Gastroesophageal sphincter (tissue), 4 donors: ENCODE measurements around the gene SEMA4D. TPM values are rescaled to one million over a fixed set of nuclear protein-coding genes. Genes with fewer than 3 reads are reported as not detected.

ENCODE experiments used
- ATAC-seq: fragments of 150-250 bp; one replicate; pipeline ENCODE4 v1.9.1; 2016; ENCODE audit warnings: mild to moderate bottlenecking, moderate library complexity
- H3K27ac ChIP-seq, 4 donors: fragments of 200-600 bp; sonication (generic) in 3 of 4; 1 replicate in 3 of 4; 2 replicates in 1 of 4; pipeline ENCODE4 v1.5.1; 2016 to 2019
- H3K27me3 ChIP-seq: fragments of 200-600 bp; sonication (generic); one replicate; pipeline ENCODE4 v1.5.1; 2019
- H3K36me3 ChIP-seq, 2 donors: fragments of 200-600 bp; sonication (generic); one replicate each; pipeline ENCODE4 v1.5.1; 2019; ENCODE audit warnings: control low read depth in 1 of 2
- H3K4me1 ChIP-seq, 3 donors: fragments of 200-600 bp; sonication (generic); 1 replicate in 2 of 3; 2 replicates in 1 of 3; pipeline ENCODE4 v1.5.1; 2016 to 2019; ENCODE audit warnings: control low read depth in 2 of 3
- H3K4me3 ChIP-seq, 2 donors: fragments of 200-600 bp; sonication (generic); one replicate each; pipeline ENCODE4 v1.5.1; 2019; ENCODE audit warnings: mild to moderate bottlenecking in 1 of 2, moderate library complexity in 1 of 2
- H3K9me3 ChIP-seq, 3 donors: fragments of 200-600 bp; sonication (generic); one replicate each; pipeline ENCODE4 v1.5.1; 2017 to 2019; ENCODE audit warnings: control low read depth in 2 of 3
- EP300 ChIP-seq: sonication (generic); formaldehyde crosslinking; IDR thresholded peaks from one replicate; pipeline ENCODE4 v1.6.1; 2017; ENCODE audit warnings: antibody characterized with exemption, mild to moderate bottlenecking
- POLR2A ChIP-seq, 2 donors: fragments of 450-650 bp; IDR thresholded peaks; one replicate each; pipeline ENCODE4 v1.6.1; 2017; ENCODE audit warnings: antibody characterized with exemption in 2 of 2, mild to moderate bottlenecking in 2 of 2, moderate library complexity in 1 of 2
- POLR2AphosphoS5 ChIP-seq: sonication (generic); formaldehyde crosslinking; IDR thresholded peaks from one replicate; pipeline ENCODE4 v1.6.1; 2017; ENCODE audit warnings: antibody characterized with exemption
- WGBS, 2 donors: methylation state at CpG; one replicate each; pipeline ENCODE4 v1.1.5; 2018; ENCODE audit warnings: low coverage in 1 of 2; 5-methylcytosine and 5-hydroxymethylcytosine counted together
- total RNA-seq, 4 donors: library from RNA; depleted of rRNA; stranded (reverse); fragments of >200 nt; gene quantifications; one replicate each; pipeline ENCODE4 v1.1.0, GENCODE V29; 2016
- TF ChIP-seq, protein P1 (sequence below), 4 experiments: fragments of 200-600 bp in 2 of 4; fragments of 450-650 bp in 2 of 4; sonication (generic) in 1 of 4; IDR thresholded peaks; one replicate each; pipeline ENCODE4 v1.5.1; 2017 to 2019; ENCODE audit warnings: antibody characterized with exemption in 4 of 4, mild to moderate bottlenecking in 2 of 4, moderate library complexity in 2 of 4

Gene SEMA4D
- total RNA-seq, 4 donors from 2014 or later, result 4.4 to 12.0 (median 6.5) TPM

DNA sequence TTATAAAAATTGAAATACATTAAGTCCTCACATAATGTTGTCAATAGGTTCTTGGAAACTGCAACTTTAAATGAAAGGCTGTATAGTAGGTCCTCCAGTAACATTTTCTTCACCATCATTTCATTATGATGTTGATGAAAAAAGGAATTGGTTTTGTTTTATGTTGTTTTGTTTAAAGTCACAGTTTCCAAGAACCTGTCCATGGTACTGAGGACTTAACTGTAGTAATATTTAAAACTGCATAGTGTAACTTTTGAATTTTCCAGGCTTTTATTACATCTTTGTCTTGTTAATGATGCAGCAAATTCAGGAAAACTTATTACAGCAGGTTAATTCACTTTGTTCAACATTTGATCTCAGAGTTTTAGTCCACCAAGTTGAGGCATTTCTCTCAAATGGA is 168.0 kb downstream of the SEMA4D start:
- Histone ChIP-seq H3K4me3 (no peak overlapping the region), H3K36me3 (peaks cover 11 to 95% of the 10 kb centered on the region in 2 donors), H3K4me1 (peaks cover 0 to 11% (median 0%) of the 10 kb centered on the region in 3 donors), H3K27me3 (no peaks in the 10 kb centered on the region), H3K9me3 (no peaks in the 10 kb centered on the region), H3K27ac (no peak overlapping the region)
- TF ChIP-seq POLR2A (IDR thresholded peaks at IDR 0.05) (no peak), POLR2AphosphoS5 (no peak), EP300 (no peak)
- TF ChIP-seq, protein P1, sequence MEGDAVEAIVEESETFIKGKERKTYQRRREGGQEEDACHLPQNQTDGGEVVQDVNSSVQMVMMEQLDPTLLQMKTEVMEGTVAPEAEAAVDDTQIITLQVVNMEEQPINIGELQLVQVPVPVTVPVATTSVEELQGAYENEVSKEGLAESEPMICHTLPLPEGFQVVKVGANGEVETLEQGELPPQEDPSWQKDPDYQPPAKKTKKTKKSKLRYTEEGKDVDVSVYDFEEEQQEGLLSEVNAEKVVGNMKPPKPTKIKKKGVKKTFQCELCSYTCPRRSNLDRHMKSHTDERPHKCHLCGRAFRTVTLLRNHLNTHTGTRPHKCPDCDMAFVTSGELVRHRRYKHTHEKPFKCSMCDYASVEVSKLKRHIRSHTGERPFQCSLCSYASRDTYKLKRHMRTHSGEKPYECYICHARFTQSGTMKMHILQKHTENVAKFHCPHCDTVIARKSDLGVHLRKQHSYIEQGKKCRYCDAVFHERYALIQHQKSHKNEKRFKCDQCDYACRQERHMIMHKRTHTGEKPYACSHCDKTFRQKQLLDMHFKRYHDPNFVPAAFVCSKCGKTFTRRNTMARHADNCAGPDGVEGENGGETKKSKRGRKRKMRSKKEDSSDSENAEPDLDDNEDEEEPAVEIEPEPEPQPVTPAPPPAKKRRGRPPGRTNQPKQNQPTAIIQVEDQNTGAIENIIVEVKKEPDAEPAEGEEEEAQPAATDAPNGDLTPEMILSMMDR (IDR thresholded peaks at IDR 0.05), result no peak
- ATAC-seq, result no peak

DNA sequence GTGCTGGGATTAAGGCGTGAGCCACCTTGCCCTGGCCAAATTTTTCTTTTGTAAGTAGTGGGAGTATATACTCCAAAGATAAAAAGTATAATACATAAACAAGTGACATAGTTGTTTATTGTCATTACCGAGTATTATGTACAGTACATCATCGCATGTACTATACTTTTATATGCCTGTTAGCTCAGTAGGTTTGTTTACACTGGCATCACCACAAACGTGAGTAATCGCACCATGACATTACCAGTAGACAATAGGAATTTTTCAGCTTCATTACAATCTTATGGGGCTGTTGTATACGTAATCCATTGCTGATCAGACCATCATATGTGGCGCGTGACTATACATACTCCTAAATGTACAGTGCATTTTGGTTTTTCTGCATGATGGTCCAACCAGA is 169.8 kb downstream of the SEMA4D start:
- TF ChIP-seq EP300, result no peak
- no peak for TF ChIP-seq POLR2A (IDR thresholded peaks at IDR 0.05)
- TF ChIP-seq POLR2AphosphoS5, result no peak
- TF ChIP-seq, protein P1 (IDR thresholded peaks at IDR 0.05), result no peak

DNA sequence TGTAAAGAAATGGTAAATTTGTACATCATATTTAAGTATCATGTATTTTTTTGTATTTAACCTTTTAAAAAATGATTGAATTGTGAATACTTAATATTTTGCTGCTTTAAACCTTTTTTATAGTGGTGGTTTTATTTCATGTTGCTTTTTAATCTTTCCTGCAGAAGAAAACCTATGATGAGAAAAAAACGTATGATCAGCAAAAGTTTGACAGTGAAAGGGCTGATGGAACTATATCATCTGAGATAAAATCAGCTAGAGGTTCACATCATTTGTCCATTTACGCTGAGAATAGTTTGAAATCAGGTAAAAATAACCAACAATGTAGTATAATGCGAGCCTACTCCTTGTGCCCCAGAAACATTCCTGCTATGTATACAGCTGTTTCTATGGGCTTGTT is 172.2 kb downstream of the SEMA4D start:
- Histone ChIP-seq H3K4me3 (no peak overlapping the region), H3K36me3 (peaks cover 2 to 61% of the 10 kb centered on the region in 2 donors), H3K9me3 (no peaks in the 10 kb centered on the region), H3K27ac (no peak overlapping the region), H3K4me1 (peaks cover 0 to 52% (median 0%) of the 10 kb centered on the region in 3 donors), H3K27me3 (no peaks in the 10 kb centered on the region)
- 87 to 91% methylated on average over 3 of the region's 3 CpGs for WGBS, 2 donors
- TF ChIP-seq, protein P1 (IDR thresholded peaks at IDR 0.05), result no peak
- no peak for TF ChIP-seq POLR2AphosphoS5
- TF ChIP-seq EP300, result no peak
- TF ChIP-seq POLR2A (IDR thresholded peaks at IDR 0.05), result no peak
- ATAC-seq, result no peak

More for the DNA sequence above, 169.8 kb downstream of the SEMA4D start:
- peaks cover 0 to 28% (median 0%) of the 10 kb centered on the region in 3 donors for H3K4me1 ChIP-seq
- H3K4me3 ChIP-seq, result no peak overlapping the region
- WGBS, 2 donors, result 88 to 93% methylated on average over 8 of the region's 8 CpGs
- H3K9me3 ChIP-seq, result no peaks in the 10 kb centered on the region
- no peaks in the 10 kb centered on the region for H3K27me3 ChIP-seq
- H3K27ac ChIP-seq, result no peak overlapping the region
- no peak for ATAC-seq
- peaks cover 2 to 77% of the 10 kb centered on the region in 2 donors for H3K36me3 ChIP-seq

DNA sequence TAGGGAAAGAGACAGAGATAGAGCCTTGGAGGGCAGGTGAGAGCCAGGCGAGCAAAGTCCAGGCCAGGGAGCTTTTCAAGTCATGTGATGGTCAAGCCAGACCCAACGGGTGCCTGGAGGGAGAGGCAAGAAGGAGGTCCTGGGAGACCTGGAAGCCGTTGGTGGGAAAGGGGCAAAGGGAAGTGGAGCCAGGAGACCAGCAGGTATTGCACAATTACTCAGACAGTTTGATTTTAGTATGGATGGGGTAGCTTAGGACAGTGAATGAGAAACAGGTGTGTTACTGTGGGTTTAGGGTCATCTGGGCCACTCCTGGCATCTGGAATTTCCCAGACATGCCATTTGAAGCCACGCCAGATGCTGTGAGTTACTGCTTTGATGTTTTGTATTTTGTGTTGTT is 174.5 kb downstream of the SEMA4D start:
- WGBS, 2 donors, result 68% methylated on average over 4 of the region's 4 CpGs
- Histone ChIP-seq H3K27ac (no peak overlapping the region), H3K4me1 (peaks cover 0 to 69% (median 7%) of the 10 kb centered on the region in 3 donors), H3K27me3 (no peaks in the 10 kb centered on the region), H3K36me3 (peaks cover 0 to 37% of the 10 kb centered on the region in 2 donors), H3K9me3 (no peaks in the 10 kb centered on the region), H3K4me3 (no peak overlapping the region)
- no peak for ATAC-seq
- TF ChIP-seq POLR2AphosphoS5 (no peak), EP300 (no peak), POLR2A (IDR thresholded peaks at IDR 0.05) (no peak)
- TF ChIP-seq, protein P1 (IDR thresholded peaks at IDR 0.05), result no peak

DNA sequence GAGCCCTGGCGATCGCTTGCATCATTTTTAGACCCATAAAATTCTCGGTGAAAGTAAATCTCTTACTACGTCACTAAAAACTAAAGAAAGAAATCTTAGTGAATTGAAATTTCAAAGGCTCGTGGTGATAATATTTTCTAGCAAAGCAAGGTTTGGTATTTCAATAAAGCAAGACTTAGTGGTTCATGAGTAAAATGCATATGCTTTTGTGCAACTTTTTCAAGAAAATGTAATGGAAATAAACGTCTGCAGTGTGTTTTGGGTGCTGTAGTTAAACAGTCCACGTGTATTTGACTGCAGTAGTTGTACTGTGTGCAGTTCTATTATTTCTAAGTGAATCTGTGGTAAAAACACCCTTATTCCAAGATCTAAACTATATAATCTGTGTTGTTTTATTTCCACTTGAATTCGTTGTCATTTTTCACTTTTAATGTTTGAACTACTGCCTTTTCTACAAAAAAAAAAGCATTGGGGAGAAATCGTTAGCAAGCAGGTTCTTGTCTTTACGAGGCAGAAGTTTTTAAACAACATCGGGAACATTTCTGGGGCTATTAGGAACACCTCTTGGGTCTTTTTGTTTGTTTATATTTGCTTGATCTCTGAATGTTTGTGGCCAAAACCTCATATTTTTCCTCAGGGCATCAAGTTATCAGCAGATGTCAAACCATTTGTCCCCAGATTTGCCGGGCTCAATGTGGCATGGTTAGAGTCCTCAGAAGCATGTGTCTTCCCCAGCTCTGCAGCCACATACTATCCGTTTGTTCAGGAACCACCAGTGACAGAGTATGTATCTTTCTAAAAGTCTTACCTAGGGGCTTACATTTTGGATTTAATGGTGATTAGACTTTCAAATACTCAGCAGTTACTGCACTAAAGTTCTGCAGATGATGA is 178.7 kb downstream of the SEMA4D start:
- Histone ChIP-seq H3K27me3 (no peaks in the 10 kb centered on the region), H3K4me1 (peaks cover 5 to 63% (median 7%) of the 10 kb centered on the region in 3 donors), H3K4me3 (peak overlapping the region; percentile 43 to 67), H3K9me3 (no peaks in the 10 kb centered on the region), H3K36me3 (peaks cover 0 to 7% of the 10 kb centered on the region in 2 donors), H3K27ac (peak overlapping the region; percentile 90 to 99 (median 96))
- no peak for TF ChIP-seq EP300
- TF ChIP-seq, protein P1 (IDR thresholded peaks at IDR 0.05), result peak in 1 of 4 experiments; percentile 56
- TF ChIP-seq POLR2AphosphoS5, result no peak
- TF ChIP-seq POLR2A (IDR thresholded peaks at IDR 0.05), result no peak
- ATAC-seq, result no peak
- WGBS, 2 donors, result 0 to 1% methylated on average over 9 to 11 of the region's 13 CpGs
